GM21390 (cell line): ENCODE data around the gene MMP24OS.

Experiments
- ATAC-seq: cut with Tn5 transposase; IDR thresholded peaks from one replicate; pipeline ENCODE4 v1.9.1; 2021; ENCODE audit not compliant: unreplicated experiment

MMP24OS gene

DNA sequence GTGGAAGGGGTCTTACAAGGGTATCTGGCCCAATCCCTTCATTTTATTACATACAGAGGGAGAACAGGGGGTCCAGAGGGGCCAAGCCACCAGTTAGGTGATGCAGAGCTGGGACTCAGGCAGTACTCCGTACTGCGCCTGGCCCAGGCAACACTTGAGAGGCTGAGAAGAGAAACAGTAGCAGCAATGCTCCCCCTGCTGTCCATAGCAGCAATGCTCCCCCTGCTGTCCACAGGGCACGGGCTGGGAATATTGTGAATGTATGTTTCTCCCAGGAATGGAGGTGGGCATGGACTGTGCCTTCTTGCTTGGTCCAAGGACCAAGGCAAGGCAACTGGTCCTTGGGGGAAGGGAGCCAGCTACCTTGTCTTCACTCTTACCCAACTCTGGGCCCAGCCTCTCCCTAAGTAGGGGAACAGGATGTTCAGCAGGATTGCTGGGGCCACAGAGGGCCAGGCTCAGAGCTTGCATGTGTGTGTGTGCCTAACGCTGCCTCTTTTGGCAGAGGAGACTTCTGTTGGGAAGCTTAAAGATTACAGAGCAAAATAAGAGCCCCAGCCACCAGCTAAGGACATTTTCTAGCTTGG is 29.1 kb upstream of the MMP24OS start:
- ATAC-seq: no peak

- no peak for ATAC-seq
Measured at GRCh38 chr20:35305682-35306556, 28.0 kb upstream of the MMP24OS start.

DNA sequence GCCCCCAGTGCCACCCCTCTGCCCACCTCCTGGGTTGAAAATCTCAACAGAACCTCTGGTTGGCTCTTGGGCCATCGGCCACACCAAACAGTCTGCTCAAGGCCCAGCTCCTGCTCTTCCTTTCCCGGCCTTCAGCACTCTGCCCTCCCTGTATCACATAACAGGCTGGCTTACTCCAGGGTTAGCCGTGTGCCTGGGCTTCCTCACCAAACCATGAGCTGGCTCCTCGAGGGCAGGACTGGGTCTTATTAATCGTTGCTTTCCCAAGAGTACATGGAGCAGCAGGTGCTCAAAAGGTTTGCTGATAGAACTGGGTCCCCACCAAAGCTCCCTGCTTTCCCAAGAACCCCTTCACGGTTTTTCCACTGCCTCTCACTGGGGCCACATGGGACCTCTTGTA is 27.0 kb upstream of the MMP24OS start:
- no peak for ATAC-seq

DNA sequence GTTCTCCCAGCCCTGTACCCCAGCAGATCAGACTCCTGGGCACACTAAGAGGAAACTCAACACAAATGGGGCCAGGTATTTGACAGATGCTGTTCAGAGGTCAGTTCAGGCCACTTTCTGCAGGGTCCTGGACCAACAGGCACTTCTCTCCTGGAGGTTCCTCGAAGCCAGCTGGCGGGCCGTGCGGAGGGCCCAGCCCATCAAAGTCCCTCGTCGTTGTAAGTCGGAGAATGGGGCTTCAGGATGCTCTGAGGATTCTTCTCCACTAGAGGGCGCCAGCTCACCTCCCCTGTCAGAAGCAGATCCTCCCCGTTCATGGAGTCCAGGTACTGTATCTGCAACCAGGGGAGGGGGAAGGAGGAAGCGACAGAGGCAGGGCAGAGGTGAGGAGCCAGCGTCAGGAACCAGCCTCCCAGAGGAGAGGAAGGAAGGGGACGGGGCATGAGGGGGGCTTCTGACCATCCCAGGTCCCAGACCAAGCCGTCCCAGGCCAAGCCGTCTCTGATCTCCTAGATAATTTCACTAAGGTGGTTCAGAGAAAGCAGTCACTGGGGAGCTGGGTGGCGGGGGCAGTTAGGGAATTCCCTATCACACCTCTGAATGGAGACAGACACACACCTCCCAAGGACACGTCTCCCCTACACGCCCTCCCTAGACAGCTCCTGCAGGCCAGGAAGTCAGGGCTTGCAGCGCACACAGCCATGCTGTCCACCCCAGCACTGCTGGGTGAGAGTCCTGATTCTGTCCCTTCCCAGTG is 26.0 kb upstream of the MMP24OS start:
- ATAC-seq: peak; percentile 65

DNA sequence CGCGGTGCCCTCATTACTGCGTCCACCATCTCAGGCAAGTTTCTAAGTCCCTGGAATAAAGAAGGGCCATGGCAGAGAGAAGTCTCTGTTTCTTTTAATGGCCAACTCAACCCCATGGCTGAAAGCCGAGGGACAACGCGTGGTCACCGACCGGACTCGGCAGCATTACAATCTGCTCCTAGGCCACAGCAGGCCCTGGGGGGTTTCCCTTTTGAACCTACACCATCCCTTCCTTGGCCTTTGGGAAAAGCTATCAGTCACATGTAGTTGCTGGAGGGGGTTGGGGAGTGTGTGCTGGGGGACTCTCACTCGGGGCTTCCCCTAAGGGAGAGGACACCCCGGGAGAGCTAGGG is 25.4 kb upstream of the MMP24OS start:
- no peak for ATAC-seq

DNA sequence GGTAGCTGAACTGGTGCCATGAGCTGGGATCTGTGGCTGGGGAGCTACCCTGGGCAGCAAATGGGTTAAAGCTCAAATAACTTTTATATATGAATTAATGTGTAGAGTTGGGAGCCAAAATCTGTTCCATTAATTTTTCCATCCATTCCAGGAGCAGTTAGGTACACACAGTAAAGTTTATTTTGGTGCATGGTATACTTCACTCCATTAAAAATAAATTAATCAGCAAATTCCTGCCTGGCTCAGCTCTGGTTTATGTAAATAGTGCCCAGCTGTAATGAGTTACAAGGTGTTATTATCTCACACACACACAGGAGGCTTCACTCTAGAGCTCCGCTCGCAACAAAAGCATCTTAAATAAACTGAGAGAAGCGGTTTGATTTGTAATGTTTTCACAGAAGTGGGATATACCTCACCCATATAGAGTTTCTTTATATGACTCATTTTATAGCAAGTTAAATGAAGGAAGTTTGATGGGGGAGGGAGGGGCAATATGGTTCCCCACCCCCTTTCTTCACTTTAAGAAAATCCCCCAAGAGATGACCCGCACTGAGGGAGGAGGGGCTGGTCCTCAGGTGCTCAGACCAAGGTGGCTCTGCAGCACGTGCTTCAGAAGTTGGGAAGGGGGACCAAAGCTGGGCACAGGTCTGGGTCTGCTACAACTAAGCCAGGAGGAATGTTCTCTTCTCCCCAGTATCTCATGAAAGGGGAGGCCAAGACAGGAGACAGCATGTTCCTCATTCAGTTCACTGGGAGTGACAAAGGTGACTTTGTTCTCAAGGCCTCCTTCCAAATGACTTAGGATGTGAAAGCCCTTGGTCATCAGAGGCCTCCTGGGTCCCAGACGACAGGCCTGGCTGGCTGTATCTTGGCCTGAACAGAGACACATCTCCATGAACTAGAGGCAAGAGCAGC is 24.8 kb upstream of the MMP24OS start:
- ATAC-seq: no peak

- no peak for ATAC-seq
Measured at GRCh38 chr20:35301426-35301825, 23.5 kb upstream of the MMP24OS start.

GRCh38 chr20:35300469-35301262 is 22.7 kb upstream of the MMP24OS start:
- ATAC-seq: no peak

- no peak for ATAC-seq
Measured at GRCh38 chr20:35299780-35300179, 21.9 kb upstream of the MMP24OS start.

- no peak for ATAC-seq
Measured at GRCh38 chr20:35298264-35298663, 20.3 kb upstream of the MMP24OS start.

GRCh38 chr20:35297740-35298139 is 19.8 kb upstream of the MMP24OS start:
- no peak for ATAC-seq

DNA sequence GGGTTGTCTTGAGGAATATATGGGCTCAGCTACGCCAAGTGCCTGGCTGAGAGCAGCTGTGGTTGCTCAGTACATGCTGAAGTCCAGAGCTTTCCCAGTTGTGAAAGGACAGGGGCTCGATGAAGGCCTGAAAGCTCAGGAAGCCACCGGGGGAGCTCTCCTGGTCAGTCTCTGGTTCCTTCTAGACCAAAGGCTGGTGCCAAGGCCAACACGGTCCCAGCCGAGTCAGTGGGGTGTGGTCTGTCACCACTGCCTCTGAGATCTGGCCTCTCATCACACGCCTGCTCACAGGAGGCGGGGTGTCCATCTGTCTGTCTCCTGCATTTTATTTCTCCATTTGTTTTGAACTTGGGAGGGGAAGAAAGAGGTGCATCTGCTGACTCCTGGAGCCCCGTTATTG is 19.2 kb upstream of the MMP24OS start:
- no peak for ATAC-seq

GRCh38 chr20:35296101-35296554 is 18.2 kb upstream of the MMP24OS start:
- no peak for ATAC-seq

DNA sequence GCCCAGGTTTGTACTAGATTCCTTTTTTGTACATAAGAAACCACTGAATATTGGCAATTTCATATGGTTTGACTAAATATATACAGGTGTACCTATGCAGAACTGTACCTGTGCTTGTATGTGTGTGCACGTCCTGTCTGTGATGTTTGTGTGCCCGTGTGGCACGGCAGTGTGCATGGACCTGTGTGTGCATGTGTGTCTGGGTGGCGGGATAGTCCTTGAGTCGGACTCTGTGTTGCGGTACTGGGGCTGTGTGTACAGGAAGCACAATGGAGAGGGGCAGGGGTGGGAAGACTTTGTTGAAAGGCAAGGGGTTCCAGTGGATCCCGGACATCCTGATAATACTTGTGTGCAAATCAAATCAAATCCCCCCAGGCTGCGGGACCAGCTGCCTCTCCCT is 17.8 kb upstream of the MMP24OS start:
- no peak for ATAC-seq

DNA sequence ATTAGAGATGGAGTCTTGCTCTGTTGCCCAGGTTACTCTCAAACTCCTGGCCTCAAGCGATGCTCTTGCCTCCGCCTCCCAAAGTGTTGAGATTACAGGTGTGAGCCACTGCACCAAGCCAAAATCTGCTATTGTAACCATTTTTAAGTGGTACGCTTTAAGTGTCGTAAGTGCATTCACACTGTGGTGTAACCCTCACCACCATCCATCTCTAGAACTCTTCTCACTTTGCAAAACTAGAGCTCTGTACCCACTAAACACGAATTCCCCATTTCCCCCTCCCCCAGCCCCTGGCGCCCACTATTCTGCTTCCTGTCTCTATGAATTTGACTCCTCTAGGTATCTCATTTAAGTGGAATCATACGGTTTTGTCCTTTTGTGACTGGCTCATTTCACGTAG is 17.1 kb upstream of the MMP24OS start:
- no peak for ATAC-seq

DNA sequence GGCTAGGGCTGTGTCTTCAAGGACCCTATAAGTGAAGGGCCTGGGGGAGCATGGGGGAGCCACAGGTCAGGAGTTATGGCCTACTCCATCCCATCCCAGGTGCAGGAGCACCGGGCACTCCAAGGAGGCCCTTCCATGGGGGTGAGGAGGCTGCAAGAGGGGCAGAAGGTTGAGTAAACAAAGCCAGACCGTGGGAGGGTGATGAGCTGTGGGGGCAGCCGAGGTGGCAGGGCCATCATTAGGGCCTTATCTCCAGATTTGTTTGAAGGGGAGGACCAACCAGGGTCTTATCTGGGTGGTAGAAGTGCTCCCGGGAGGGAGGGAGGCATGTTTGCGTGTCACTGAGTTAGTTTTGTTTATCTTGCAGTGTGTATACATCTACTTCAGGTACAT is 16.4 kb upstream of the MMP24OS start:
- no peak for ATAC-seq

DNA sequence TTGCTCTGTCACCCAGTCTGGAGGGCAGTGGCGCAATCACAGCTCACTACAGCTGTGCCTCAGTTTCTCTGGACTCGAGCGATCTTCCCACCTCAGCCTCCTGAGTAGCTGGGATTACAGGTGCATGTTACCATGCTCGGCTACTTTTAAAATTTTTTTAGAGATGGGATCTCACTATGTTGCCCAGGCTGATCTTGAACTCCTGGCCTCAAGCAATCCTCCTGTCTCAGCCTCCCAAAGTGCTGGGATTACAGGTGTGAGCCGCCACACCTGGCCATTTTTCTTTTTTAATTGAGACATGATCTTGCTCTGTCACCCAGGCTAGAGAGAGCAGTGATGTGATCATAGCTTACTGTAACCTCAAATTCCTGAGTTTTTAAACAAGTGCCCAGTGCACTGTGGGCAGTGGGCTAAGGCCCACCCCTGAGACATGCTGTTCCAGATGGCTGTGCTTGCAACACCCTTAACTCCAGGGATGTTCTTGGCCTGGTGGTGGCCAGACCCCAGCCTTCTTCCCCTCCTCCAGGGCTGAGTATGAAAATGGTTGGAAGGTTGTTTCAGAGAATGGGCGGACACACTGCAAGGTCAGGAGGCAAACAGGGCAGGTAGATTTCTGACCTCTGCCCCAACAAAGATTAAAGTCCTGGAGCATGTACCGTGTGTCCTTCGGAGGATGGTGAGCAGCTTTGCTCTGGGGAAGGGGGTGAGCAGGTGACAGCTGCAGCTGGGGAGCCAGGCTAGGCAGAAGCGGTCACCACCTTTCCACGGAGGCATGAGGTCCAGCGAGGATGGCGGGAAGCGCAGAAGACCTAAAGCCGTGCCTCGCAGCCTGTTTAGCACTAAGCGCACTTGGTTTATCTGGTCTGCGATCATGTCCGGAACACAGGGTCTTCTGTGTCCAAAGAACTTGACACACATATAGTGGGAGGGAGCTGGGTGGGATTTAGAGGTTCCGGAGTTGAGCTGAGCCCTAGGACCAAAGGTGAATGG is 15.7 kb upstream of the MMP24OS start:
- no peak for ATAC-seq

GRCh38 chr20:35292504-35293285 is 14.8 kb upstream of the MMP24OS start:
- ATAC-seq: no peak
